Left lobe of liver (tissue), 2 donors: Measurements from ENCODE around the gene GDF9. TPM values are rescaled to one million over a fixed set of nuclear protein-coding genes. Genes with fewer than 3 reads are reported as not detected.
A peak's percentile ranks its signal among the peaks of the same experiment; 100 is the strongest.

Experiments used
- ATAC-seq: fragments of 200-7000 bp; cut with Tn5 transposase; one replicate; pipeline ENCODE4 v1.9.1; 2020; ENCODE audit warnings: mild to moderate bottlenecking, moderate library complexity
- DNase-seq: peaks from one replicate; pipeline ENCODE4 v3.0.0-alpha.2; 2020; ENCODE audit warnings: low spot score
- total RNA-seq: library from RNA; stranded (reverse); gene quantifications from one replicate; pipeline ENCODE4 v1.2.1, GENCODE V29; 2021
- donor health status: DM: no; HTN: no; CAD: no; lungs with moderate emphysema.
- donor health status: DM: no; HTN: yes; CAD: no.

The GDF9 gene, protein sequence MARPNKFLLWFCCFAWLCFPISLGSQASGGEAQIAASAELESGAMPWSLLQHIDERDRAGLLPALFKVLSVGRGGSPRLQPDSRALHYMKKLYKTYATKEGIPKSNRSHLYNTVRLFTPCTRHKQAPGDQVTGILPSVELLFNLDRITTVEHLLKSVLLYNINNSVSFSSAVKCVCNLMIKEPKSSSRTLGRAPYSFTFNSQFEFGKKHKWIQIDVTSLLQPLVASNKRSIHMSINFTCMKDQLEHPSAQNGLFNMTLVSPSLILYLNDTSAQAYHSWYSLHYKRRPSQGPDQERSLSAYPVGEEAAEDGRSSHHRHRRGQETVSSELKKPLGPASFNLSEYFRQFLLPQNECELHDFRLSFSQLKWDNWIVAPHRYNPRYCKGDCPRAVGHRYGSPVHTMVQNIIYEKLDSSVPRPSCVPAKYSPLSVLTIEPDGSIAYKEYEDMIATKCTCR
- 0.15 TPM for total RNA-seq

DNA sequence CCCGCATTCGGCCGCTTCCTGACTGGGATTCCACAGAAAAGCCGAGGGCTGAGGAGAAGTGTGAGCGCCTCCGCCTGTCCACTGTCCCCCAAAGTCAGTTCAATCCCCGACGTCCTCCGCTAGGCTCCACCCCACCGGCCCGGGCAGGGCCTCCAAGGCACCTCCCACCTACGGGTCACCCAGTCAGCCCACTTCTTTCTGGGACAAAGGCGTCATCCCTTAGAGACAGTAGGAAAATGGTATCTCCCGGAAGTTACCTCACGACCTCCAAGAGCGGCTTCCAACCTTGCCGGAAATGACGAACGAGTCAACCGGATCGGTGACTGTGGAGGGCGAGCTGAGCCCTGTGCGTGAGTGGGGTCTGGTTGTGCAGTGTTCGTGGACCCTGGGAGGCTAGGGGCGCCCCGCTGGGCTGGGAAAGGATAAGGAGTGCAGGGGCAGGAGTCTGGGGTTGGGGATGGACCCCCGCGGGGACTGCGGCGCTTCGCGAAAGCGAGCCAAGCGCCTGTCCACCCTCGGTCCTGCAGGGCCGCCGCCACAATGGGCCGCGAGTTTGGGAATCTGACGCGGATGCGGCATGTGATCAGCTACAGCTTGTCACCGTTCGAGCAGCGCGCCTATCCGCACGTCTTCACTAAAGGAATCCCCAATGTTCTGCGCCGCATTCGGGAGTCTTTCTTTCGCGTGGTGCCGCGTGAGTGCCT, at the start of gene GDF9, which contains the start of gene UQCRQ:
Gene GDF9 (minus strand): TSS at position 128 of the 704 bp plus-strand sequence. CDS start 1,936 bp downstream, outside the sequence.
Gene UQCRQ (plus strand): TSS at position 301 of the 704 bp plus-strand sequence. CDS start 240 bp downstream, at position 541.
- ATAC-seq (peak; percentile 94), DNase-seq (peak; percentile 98)

DNA sequence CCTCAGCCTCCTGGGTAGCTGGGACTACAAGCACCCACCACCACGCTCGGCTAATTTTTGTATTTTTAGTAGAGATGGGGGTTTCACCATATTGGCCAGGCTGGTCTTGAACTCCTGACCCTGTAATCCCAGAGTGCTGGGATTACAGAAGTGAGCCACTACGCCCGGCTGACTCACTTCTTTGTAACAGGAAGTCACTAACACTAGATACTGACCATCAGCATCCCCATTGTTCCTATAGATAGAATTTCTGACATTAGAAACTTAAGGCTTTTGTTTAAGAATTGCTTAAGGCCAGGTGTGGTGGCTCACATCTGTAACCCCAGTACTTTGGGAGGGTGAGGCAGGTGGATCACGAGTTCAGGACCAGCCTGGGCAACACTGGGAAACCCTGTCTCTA, 49.4 kb upstream of the GDF9 start:
- no peak for ATAC-seq

DNA sequence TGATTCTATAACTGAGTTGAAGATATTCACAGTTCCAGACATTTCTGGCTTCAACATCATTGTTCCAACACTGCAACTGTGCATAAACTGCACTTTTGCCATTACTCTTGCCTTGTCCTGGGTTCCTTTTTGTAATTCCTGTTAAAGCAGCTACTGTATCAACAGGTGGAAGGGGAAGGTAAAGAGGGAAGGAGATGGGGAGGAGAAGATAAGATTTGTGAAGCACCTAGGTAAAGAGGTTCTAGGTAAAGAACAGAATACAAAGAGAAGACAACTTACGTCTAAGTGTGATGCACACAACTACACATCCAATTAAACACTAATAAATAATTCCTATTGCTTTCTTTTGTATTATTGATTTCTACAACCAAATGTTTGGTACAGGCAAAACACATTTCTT, 43.4 kb upstream of the GDF9 start:
- ATAC-seq: no peak
- DNase-seq: no peak

More for the DNA sequence above, 49.4 kb upstream of the GDF9 start:
- DNase-seq: no peak

DNA sequence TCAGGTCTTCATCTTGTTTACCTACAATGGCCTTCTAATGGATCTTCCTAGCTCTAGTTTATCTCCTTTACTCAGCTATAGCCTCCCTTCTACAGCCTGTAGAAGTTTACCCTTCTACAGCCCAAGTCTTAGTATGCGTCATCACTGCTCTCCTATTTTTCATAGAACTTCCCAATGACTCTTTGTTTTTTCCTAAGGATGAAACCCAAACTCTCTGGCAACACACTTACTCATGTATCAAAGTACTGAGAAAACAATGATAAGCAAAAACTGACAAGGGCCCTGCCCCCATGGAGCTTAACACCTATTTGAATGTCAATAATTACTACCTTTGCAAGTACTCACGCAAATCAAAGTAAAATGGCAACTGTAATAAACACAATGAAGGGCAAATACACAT, 40.9 kb upstream of the GDF9 start:
- peak; percentile 9 for ATAC-seq

DNA sequence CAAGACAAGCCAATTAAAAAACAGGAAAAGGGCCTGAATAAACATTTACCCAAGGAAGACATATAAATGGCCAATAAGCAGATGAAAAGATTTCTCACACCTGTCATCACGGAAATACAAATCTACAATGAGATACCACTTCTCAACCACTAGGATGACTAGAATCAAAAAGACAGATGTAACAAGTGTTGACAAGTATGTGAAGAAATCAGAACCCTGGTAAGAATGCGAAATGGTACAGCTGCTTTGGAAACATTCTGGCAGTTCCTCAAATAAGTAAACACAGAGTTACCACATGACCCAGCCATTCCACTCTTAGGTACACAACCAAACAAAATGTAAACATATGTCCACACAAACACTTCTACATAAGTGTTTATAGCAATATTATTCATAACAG, 39.7 kb upstream of the GDF9 start:
- ATAC-seq: peak; percentile 83
- DNase-seq: no peak

More for the DNA sequence above, 40.9 kb upstream of the GDF9 start:
- DNase-seq: no peak

DNA sequence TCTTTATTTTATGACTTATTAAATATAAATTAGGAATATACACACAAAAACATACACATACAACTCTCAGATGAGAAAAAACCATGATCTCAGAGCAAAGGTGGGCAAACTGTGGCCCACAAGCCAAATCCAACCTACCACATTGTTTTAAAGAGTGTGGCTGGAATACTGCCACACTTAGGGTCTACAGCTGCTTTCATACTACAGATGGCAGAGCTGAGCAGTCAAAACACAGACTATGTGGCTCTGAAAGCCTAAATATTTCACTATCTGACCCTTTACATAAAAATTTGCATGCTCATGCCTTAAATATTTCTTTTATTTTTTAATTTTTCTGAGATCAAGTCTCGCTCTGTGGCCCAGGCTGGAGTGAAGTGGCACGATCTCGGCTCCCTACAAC, 35.5 kb upstream of the GDF9 start:
- DNase-seq (no peak), ATAC-seq (no peak)

DNA sequence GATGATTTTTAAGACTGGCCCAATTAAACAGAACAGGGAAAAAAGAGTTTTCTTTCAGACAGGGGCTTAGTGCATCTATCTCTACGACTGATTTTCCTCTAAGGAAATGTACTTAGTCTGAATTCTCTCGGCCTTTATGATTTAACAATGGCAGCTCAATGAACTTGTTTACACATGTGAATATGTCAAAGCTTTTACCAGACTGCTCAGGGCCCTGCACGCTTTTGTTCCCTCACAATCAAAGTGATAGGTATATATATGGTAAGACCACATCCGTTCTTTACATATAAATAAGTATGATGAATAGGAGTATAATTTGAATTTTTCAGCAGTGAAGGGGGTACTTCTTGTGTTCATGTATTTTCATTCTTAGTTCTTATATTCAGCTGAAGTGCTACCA, 34.8 kb upstream of the GDF9 start:
- ATAC-seq (no peak), DNase-seq (no peak)

DNA sequence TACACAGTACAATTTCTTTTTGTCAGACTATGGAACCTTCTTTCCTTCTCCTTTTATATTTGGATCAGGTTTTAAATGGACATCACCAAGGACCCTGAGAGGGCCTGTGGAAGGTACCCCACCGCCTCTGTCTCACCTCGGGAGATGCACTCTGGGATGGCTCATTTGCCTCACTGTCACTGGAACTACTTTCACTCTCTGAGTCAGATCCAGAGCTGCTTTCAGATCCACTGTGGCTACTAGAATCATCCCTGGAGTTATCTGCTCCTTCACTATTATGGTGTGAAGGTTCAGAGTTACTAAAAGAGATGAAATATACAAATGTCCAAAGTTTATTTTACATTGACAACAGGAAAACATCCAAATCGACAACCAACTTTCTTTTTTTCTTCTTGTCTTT, 31.8 kb upstream of the GDF9 start:
- ATAC-seq (peak; percentile 15), DNase-seq (no peak)

DNA sequence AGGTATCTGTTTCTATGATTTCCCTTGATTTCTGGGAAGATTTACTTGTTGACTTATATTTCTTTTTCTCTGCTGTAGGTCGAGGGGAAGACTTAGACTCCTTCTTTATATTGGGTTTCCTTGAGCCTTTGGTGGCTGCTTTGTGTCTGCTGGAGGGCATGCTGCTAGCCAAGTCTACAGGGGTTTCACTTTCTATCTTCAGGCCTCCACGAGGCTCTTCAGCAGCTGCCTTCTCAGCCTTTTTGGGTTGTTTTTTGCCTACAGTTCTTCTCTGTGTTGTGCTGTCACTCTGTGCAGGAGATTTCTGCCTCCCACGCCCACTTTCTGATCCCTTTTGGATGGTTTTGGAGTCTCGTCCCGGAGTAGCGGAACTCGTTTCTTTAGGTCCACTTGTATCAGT, 30.4 kb upstream of the GDF9 start:
- DNase-seq (no peak), ATAC-seq (peak; percentile 16)

DNA sequence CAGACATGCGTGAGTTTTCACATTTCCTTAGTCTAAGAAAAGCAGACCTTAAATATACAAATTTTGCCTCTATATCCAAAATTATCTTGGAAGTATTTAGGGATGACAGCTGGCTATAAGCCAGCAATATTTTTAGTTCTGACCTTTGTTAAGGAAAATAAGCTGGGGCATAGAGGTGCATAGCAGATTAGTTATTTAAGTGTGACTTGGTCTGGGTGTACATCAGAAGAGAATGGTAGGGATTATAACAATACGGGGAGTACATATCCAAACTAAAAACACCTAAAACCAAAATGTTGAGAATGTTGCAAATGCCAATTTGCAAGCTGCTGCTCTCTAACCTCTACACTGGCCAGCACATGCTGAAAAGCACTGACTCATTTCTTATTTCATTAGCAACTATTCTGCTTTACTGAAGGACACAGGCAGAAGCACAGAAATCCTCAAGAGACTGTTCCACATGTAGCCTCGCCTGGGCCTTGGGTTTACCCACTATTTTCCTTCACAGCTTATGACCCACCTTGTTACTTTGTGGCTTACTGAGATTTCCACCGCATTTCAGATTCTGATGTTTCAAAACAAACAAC, 29.5 kb upstream of the GDF9 start:
- ATAC-seq (no peak), DNase-seq (no peak)

DNA sequence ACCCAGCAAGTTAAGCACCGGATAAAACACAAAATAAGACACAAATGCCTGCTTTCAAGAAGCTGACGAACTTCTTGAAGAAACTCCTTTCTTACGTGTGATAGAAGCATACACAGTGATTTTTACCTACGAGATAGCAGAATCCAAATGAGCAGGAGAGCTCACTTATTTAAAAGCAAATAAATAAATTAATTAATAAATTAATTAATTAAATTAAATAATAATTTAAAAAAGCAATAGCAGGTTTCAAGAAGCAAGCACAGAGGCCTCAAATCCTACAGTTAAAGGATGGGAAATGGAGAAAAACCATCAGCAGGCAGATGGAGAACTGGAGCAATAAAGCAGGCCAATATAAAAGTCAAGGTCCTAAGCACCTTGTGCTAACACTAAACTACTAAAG, 24.5 kb upstream of the GDF9 start:
- ATAC-seq: no peak

DNA sequence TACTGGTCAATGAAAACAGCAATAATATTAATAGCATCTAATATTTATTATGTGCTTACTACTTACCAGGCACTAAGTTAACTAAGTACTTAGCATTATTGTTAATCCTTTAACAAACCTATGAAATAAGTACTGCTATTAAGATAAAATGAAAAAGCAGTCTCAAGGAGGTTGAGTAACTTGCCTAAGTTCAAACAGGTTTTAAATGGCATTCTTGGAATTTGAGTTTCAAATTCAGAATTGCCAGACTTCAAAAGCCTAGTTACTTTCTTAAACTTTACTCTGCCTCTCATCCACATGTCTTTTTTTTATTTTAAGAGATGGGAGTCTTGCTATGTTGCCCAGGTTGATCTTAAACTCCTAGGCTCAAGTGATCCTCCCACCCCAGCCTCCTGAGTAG, 23.2 kb upstream of the GDF9 start:
- no peak for DNase-seq
- ATAC-seq: no peak

More for the DNA sequence above, 24.5 kb upstream of the GDF9 start:
- no peak for DNase-seq

DNA sequence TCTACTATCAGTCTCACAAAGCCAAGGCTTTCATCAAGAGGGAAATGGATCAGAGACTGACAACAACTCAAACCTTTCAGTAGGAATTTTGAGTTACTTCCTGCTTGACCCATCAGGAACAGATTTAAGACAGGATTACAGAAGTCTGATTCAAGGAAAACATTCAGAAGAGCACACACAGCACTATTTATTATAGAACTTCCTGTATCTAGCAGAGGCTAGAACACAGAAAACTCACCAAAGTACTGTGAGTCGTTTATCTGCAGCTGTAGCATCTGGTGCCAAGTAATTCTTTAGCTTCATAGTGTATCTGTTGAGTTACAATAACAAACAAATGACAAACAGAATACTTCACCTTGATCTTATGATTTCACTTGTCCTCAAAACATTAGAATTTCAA, 21.0 kb upstream of the GDF9 start:
- ATAC-seq (peak; percentile 22), DNase-seq (no peak)

DNA sequence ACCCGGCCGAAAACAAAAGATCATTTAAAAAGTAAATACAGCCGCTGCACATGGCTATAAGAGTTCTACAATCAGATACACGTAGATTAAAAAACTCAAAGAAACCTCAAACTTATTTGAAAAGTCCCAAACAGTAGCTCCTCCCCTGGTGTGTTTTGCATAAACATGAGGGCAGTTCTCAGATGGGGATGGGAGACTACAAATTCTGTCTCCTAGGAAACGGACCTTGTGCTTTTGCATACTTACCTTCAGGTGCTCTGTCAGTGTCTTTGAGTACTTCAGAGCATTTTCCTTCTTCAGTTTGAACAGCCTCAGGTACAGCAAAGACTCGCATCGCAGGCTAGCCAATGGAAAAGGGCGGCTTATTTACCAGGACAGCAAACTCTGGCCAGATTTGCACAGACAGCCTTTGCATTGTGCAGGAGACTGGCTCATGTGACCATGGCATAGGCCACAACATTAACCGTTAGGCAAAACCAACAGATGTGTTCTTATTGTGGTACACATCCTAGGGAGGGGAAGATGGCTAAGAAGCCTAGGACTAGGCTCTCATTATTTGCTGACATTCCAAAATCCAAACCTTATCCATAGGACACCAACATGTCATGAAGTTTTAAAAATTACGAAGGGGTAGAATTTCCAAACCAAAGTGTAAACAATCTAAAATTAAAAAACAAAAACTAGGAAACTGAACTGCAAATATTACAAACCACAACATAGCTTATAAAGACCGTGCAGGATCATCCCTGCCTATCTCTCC, 20.0 kb upstream of the GDF9 start:
- ATAC-seq: peak; percentile 38
- no peak for DNase-seq

DNA sequence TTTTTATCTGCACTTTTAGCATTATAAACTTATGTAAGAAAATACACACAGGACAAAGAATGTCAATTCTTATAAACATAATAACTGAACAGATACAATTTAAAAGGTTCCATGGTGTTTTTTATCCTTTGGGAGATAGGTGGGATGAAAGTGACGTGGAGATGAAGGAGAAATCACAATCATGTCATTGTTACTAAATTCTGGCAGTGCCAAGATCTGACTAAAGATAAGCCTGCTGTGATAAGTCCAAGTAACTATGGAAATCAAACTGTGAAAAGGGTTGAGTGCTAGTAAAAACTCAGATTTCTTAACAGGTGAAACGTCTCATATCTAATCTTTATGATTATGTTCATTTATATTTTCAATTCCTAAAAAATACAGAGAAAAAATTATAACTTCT, 18.3 kb upstream of the GDF9 start:
- no peak for ATAC-seq

DNA sequence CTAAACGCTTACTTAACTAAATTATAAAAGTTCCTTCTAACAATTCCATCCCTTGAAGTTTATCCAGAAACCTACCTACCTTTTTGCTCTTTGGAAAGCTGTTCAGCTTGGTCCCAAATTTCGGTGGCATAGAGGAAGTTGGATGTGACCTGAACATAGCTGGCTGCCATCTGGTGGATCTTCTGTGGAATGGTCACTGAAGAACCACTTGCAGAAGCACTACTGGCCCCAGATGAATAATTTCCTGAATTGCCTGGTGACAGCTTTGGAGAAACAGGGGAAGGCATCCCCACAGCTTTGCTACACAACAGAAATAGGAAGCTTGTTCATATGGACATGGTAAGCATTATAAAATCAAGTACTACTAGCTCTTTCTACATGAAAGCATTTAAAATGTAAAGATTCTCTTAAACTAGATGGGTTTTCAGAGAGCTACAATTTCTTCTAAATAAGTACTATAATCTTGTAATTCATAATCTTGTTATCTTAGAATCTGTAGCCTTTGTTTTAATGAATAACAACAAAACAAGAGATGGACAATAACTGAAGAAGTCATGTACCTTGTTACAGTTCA, 17.1 kb upstream of the GDF9 start:
- DNase-seq (no peak), ATAC-seq (peak; percentile 80)

More for the DNA sequence above, 18.3 kb upstream of the GDF9 start:
- DNase-seq: no peak

DNA sequence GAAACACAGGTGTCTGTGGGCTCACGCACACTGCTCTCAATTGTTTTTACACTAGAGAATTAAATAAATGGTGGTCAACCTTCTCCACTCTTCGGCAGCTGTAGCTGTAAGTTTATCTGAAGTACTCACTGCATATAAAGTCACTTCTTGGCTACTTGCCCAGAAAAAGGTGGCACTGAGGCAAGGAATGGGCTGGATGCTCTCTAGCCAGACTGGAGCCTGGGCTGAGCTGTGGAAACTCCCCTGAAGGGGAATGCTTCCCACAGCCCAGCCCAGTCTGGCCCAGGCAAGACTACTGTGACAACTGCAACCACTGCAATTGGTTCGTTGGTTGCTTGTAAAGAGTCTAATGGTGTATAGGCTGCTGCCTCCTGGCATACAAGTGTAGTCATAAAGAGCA, 11.7 kb upstream of the GDF9 start:
- DNase-seq (no peak), ATAC-seq (peak; percentile 27)

DNA sequence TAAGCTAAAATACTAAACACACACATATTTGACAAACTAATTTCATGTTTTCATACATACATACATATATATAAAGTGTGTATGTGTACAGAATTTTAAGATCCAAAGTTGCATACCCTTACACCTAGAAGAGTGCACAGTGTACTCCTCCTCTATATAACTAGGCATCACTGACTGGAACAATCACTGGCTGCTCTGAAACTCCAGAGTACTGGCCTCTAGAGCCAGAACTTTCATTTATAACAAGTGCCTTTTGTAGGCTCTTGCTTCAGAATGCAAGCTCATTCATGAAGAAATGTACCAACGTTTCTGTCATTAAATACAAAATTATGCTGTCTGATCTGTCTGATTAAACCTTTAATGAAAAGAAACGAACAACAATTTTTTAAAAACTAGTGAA, 11.2 kb upstream of the GDF9 start:
- DNase-seq: no peak
- ATAC-seq: no peak

DNA sequence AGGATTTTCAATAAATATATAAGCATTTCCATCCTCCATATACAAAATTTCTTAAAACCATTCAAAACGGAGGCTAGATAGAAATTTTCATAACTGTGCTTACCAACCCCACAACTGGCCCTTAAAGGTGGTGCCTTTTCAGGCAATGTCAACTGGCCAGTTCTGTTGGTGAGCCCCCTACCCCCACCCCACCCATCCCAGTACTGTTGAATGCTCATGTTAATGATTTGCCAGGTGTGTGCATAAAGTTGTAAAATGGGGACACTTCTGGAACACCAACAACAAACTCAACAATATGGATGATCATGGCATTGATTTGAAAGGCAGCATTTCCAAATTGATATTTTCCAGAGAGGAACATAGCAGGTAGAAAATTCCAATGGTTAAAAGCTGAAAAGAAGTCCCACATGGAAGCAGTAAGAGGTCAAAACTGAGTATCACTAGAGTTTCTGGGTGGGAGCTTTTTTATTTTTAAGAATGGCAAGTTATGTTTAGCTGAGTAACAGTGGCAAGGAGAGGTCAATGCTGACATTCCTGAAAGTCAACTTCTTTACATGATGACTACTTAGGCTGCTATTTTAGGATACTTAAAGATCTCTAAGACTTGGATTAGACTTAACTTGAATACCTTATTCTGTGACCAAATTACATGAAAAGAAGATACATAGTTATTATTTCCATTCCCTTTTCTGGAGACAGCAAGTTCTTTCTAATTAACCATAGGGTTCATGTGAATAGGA, 9.9 kb upstream of the GDF9 start:
- DNase-seq: no peak
- peak; percentile 14 for ATAC-seq

DNA sequence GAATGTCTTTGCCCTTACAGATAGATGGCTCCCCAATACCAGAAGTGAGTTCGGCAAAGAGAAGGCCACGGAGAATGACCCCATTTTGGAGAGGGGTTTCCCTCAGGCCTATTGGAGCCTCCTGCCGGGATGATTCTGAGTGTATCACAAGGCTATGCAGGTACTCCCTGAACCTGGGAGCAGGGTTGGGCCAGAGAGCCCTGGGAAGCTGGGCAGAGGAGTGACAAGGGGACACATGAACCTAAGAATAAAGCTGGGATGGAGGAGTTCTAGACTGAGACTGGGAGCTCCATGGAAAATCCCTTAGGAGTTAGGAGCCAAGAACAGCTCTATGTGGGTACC, 7.6 kb upstream of the GDF9 start:
- peak; percentile 12 for ATAC-seq
- no peak for DNase-seq
